DND-41 (cell line): ENCODE results near the gene SPATA22.

ENCODE experiments used
- EZH2 ChIP-seq: IDR thresholded peaks from 3 replicates; pipeline ENCODE4 v1.6.1; 2012; ENCODE audit warnings: borderline replicate concordance, low read depth, mild to moderate bottlenecking, moderate library complexity, low read length, inconsistent platforms; ENCODE audit not compliant: severe bottlenecking
- TF ChIP-seq, protein P1 (sequence below): IDR thresholded peaks from 2 replicates; pipeline ENCODE4 v1.5.1; 2012; ENCODE audit warnings: borderline replicate concordance, low read length, moderate library complexity, mild to moderate bottlenecking; ENCODE audit not compliant: poor library complexity, severe bottlenecking; ENCODE audit errors: extremely low read depth

DNA sequence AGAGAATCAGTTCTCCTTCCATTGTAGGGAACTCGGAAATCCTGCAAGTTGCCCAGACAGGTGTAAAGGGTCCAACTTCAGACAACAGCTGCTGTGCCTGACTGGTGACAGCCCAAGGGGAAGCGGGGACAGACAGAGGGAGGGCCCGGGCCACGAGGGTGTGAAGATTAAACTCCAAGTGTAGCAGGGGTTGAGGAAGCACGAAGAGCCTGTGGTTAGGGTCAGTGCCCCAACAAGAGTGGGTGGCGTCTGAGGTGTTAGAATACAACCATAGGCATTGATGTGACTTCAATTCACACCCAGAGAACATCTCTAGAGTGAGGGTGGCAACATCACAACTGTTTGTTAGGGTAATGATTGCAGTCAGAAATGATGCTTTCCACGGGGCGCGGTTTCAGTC, 43.3 kb upstream of the SPATA22 start:
- TF ChIP-seq, protein P1, sequence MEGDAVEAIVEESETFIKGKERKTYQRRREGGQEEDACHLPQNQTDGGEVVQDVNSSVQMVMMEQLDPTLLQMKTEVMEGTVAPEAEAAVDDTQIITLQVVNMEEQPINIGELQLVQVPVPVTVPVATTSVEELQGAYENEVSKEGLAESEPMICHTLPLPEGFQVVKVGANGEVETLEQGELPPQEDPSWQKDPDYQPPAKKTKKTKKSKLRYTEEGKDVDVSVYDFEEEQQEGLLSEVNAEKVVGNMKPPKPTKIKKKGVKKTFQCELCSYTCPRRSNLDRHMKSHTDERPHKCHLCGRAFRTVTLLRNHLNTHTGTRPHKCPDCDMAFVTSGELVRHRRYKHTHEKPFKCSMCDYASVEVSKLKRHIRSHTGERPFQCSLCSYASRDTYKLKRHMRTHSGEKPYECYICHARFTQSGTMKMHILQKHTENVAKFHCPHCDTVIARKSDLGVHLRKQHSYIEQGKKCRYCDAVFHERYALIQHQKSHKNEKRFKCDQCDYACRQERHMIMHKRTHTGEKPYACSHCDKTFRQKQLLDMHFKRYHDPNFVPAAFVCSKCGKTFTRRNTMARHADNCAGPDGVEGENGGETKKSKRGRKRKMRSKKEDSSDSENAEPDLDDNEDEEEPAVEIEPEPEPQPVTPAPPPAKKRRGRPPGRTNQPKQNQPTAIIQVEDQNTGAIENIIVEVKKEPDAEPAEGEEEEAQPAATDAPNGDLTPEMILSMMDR: no peak
- no peak for TF ChIP-seq EZH2
